HepG2 (cell line): ENCODE measurements around the gene APOC4. TPM values are rescaled to one million over a fixed set of nuclear protein-coding genes. Genes with fewer than 3 reads are reported as not detected.

Experiments
- DNMT1 ChIP-seq: sonication (generic); formaldehyde crosslinking; IDR thresholded peaks from 2 replicates; pipeline ENCODE4 v1.5.1; 2020; ENCODE audit warnings: mild to moderate bottlenecking, missing genetic modification reagents
- HDAC2 ChIP-seq: sonication (generic); formaldehyde crosslinking; IDR thresholded peaks from 2 replicates; pipeline ENCODE4 v1.4.0; 2020; ENCODE audit warnings: missing genetic modification reagents
- MXI1 ChIP-seq: IDR thresholded peaks from 3 replicates; pipeline ENCODE4 v1.6.1; 2012; ENCODE audit warnings: low read depth, low read length, inconsistent platforms, borderline replicate concordance
- NFIB ChIP-seq: sonication (generic); formaldehyde crosslinking; IDR thresholded peaks from 2 replicates; pipeline ENCODE4 v1.9.0; 2021; ENCODE audit warnings: missing genetic modification reagents, mild to moderate bottlenecking, borderline replicate concordance
- NFKBIZ ChIP-seq: IDR thresholded peaks from 2 replicates; pipeline ENCODE4 v1.6.1; 2018; ENCODE audit warnings: missing genetic modification reagents, missing compliant biosample characterization
- PHF5A ChIP-seq: IDR thresholded peaks from one replicate; pipeline ENCODE4 v1.6.1; 2018; ENCODE audit warnings: low read depth, missing genetic modification reagents; ENCODE audit not compliant: unreplicated experiment
- PRPF4 ChIP-seq: fragments of 200-400 bp; formaldehyde crosslinking; IDR thresholded peaks from 2 replicates; pipeline ENCODE4 v1.6.1; 2016; ENCODE audit warnings: low read length, low read depth; ENCODE audit not compliant: poor library complexity, severe bottlenecking
- SNAI1 ChIP-seq: sonication (generic); formaldehyde crosslinking; IDR thresholded peaks from 2 replicates; pipeline ENCODE4 v1.5.0; 2020; ENCODE audit warnings: mild to moderate bottlenecking, missing genetic modification reagents, borderline replicate concordance
- SRF ChIP-seq: IDR thresholded peaks from 2 replicates; pipeline ENCODE4 v1.6.1; 2011; ENCODE audit warnings: mild to moderate bottlenecking, low read depth, low read length, moderate library complexity
- TCF7L2 ChIP-seq: IDR thresholded peaks from 2 replicates; pipeline ENCODE4 v1.6.1; 2011; ENCODE audit warnings: mild to moderate bottlenecking, low read depth, low read length, moderate library complexity
- TP53 ChIP-seq: sonication (generic); formaldehyde crosslinking; conservative IDR thresholded peaks from 2 replicates; pipeline ENCODE4 v1.4.0; 2020; ENCODE audit warnings: missing genetic modification reagents
- ZFAT ChIP-seq: sonication (generic); formaldehyde crosslinking; conservative IDR thresholded peaks from 2 replicates; pipeline ENCODE4 v1.8.1; 2023; ENCODE audit warnings: missing genetic modification reagents, inconsistent platforms
- ZFP36 ChIP-seq: fragments of 150-350 bp; IDR thresholded peaks from 2 replicates; pipeline ENCODE4 v1.6.1; 2018; ENCODE audit warnings: borderline replicate concordance, low read length, low read depth; ENCODE audit not compliant: partially characterized antibody
- ZKSCAN1 ChIP-seq: fragments of 150-350 bp; IDR thresholded peaks from 2 replicates; pipeline ENCODE4 v1.6.1; 2014; ENCODE audit warnings: low read length
- ZNF160 ChIP-seq: sonication (generic); formaldehyde crosslinking; IDR thresholded peaks from 2 replicates; pipeline ENCODE4 v1.8.0; 2022; ENCODE audit warnings: mild to moderate bottlenecking, inconsistent platforms, missing genetic modification reagents
- ZNF501 ChIP-seq: sonication (generic); formaldehyde crosslinking; IDR thresholded peaks from 2 replicates; pipeline ENCODE4 v1.5.1; 2020; ENCODE audit warnings: mild to moderate bottlenecking, moderate library complexity, missing genetic modification reagents
- ZNF563 ChIP-seq: sonication (generic); formaldehyde crosslinking; IDR thresholded peaks from 2 replicates; pipeline ENCODE4 v1.8.0; 2022; ENCODE audit warnings: mild to moderate bottlenecking, moderate library complexity, missing genetic modification reagents
- ZNF883 ChIP-seq: sonication (generic); formaldehyde crosslinking; IDR thresholded peaks from 2 replicates; pipeline ENCODE4 v1.5.1; 2020; ENCODE audit warnings: mild to moderate bottlenecking, missing genetic modification reagents; ENCODE audit errors: not compliant biosample characterization
- polyA plus RNA-seq, 8 experiments: library from polyadenylated mRNA; depleted of rRNA in 3 of 8; stranded (reverse) in 7 of 8; unstranded in 1 of 8; fragments of >200 nt; fragmentation: Illumina TruSeq in 4 of 8; extraction: Trizol in 4 of 8; gene quantifications; 2 replicates each; pipeline versions ENCODE4 v1.2.1 to v1.2.3, GENCODE V29; 2011 to 2016; ENCODE audit warnings: low read depth in 4 of 8, missing spikeins in 1 of 8, mixed read lengths in 1 of 8; ENCODE audit not compliant: insufficient read depth in 1 of 8
- total RNA-seq, 5 experiments: library from RNA; depleted of rRNA; stranded (reverse); fragments of >200 nt; fragmentation: Illumina TruSeq; extraction: Trizol; gene quantifications; 2 replicates each; pipeline ENCODE4 v1.2.3, GENCODE V29; 2016; ENCODE audit warnings: low read depth in 1 of 5
- TF ChIP-seq, protein P1 (sequence below): IDR thresholded peaks from 2 replicates; pipeline ENCODE4 v1.6.1; 2016; ENCODE audit warnings: missing biosample characterization, missing genetic modification reagents, low read depth
- TF ChIP-seq, protein P2 (sequence below): sonication (generic); formaldehyde crosslinking; IDR thresholded peaks from 2 replicates; pipeline ENCODE4 v1.8.1; 2023; ENCODE audit warnings: missing genetic modification reagents, mild to moderate bottlenecking, borderline replicate concordance
- TF ChIP-seq, protein P3 (sequence below): IDR thresholded peaks from 2 replicates; pipeline ENCODE4 v1.6.1; 2016; ENCODE audit warnings: mild to moderate bottlenecking, missing biosample characterization, missing genetic modification reagents
- TF ChIP-seq, protein P4 (sequence below): sonication (generic); formaldehyde crosslinking; IDR thresholded peaks from 2 replicates; pipeline ENCODE4 v1.5.1; 2020; ENCODE audit warnings: missing genetic modification reagents, mild to moderate bottlenecking, borderline replicate concordance
- TF ChIP-seq, protein P5 (sequence below): sonication (generic); formaldehyde crosslinking; IDR thresholded peaks from 2 replicates; pipeline ENCODE4 v1.5.1; 2020; ENCODE audit warnings: mild to moderate bottlenecking, missing genetic modification reagents

APOC4 gene
- total and polyA plus RNA-seq, 2 of the 13 experiments (the other 11 are each of a cell fraction or from before 2014, with no cell fraction given) = 0.46 TPM; not detected in 1

DNA sequence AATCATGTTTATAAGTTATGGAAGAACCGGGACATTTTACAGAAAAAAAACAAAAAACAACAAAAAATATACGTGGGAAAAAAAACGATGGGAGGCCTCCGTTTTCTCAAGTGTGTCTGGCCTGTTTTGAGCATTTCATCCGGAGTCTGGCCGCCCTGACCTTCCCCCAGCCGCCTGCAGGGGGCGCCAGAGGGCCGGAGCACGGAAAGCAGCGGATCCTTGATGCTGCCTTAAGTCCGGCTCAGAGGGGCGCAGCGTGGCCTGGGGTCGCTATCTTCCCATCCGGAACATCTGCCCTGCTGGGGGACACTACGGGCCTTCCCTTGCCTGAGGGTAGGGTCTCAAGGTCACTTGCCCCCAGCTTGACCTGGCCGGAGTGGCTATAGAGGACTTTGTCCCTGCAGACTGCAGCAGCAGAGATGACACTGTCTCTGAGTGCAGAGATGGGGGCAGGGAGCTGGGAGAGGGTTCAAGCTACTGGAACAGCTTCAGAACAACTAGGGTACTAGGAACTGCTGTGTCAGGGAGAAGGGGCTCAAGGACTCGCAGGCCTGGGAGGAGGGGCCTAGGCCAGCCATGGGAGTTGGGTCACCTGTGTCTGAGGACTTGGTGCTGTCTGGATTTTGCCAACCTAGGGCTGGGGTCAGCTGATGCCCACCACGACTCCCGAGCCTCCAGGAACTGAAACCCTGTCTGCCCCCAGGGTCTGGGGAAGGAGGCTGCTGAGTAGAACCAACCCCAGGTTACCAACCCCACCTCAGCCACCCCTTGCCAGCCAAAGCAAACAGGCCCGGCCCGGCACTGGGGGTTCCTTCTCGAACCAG, 38.2 kb upstream of the APOC4 start (continued):
- no peak for TF ChIP-seq SRF
- TF ChIP-seq DNMT1 (CRISPR knock-in tag) = peak; percentile 86; the same call in 1 of the 2 replicates
- TF ChIP-seq, protein P1, sequence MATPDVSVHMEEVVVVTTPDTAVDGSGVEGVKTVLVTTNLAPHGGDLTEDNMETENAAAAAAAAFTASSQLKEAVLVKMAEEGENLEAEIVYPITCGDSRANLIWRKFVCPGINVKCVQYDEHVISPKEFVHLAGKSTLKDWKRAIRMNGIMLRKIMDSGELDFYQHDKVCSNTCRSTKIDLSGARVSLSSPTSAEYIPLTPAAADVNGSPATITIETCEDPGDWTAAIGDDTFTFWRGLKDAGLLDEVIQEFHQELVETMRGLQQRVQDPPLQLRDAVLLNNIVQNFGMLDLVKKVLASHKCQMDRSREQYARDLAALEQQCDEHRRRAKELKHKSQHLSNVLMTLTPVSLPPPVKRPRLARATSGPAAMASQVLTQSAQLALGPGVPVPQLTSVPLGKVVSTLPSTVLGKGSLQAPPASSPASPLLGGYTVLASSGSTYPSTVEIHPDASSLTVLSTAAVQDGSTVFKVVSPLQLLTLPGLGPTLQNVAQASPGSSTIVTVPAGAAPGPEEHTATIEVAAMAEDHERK (CRISPR knock-in tag) = no peak
- no peak for TF ChIP-seq PHF5A (CRISPR knock-in tag)
- TF ChIP-seq ZNF501 = peak; percentile 78; the same call in 1 of the 2 replicates
- peak; percentile 88 for TF ChIP-seq PRPF4
- 0 out of 2 replicates have a peak, but pooled peaks have one; percentile 34 for TF ChIP-seq ZNF160
- TF ChIP-seq, protein P2, sequence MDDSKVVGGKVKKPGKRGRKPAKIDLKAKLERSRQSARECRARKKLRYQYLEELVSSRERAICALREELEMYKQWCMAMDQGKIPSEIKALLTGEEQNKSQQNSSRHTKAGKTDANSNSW (CRISPR knock-in tag) = no peak
- TF ChIP-seq NFKBIZ (CRISPR knock-in tag) = no peak
- TF ChIP-seq HDAC2 (CRISPR knock-in tag) = peak; percentile 72
- no peak for TF ChIP-seq TCF7L2
- TF ChIP-seq ZFP36 = no peak
- TF ChIP-seq NFIB (CRISPR knock-in tag) = no peak
- TF ChIP-seq TP53 (CRISPR knock-in tag) = 0 out of 2 replicates have a peak, but pooled peaks have one; percentile 50
- TF ChIP-seq ZFAT (CRISPR knock-in tag) = no peak
- TF ChIP-seq, protein P3, sequence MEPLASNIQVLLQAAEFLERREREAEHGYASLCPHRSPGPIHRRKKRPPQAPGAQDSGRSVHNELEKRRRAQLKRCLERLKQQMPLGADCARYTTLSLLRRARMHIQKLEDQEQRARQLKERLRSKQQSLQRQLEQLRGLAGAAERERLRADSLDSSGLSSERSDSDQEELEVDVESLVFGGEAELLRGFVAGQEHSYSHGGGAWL (CRISPR knock-in tag) = no peak; the same call in 1 of the 2 replicates
- no peak for TF ChIP-seq ZNF563 (CRISPR knock-in tag)
- no peak for TF ChIP-seq ZKSCAN1
- TF ChIP-seq, protein P4, sequence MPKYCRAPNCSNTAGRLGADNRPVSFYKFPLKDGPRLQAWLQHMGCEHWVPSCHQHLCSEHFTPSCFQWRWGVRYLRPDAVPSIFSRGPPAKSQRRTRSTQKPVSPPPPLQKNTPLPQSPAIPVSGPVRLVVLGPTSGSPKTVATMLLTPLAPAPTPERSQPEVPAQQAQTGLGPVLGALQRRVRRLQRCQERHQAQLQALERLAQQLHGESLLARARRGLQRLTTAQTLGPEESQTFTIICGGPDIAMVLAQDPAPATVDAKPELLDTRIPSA = no peak
- no peak for TF ChIP-seq SNAI1 (CRISPR knock-in tag)
- TF ChIP-seq ZNF883 (CRISPR knock-in tag) = no peak
- TF ChIP-seq, protein P5, sequence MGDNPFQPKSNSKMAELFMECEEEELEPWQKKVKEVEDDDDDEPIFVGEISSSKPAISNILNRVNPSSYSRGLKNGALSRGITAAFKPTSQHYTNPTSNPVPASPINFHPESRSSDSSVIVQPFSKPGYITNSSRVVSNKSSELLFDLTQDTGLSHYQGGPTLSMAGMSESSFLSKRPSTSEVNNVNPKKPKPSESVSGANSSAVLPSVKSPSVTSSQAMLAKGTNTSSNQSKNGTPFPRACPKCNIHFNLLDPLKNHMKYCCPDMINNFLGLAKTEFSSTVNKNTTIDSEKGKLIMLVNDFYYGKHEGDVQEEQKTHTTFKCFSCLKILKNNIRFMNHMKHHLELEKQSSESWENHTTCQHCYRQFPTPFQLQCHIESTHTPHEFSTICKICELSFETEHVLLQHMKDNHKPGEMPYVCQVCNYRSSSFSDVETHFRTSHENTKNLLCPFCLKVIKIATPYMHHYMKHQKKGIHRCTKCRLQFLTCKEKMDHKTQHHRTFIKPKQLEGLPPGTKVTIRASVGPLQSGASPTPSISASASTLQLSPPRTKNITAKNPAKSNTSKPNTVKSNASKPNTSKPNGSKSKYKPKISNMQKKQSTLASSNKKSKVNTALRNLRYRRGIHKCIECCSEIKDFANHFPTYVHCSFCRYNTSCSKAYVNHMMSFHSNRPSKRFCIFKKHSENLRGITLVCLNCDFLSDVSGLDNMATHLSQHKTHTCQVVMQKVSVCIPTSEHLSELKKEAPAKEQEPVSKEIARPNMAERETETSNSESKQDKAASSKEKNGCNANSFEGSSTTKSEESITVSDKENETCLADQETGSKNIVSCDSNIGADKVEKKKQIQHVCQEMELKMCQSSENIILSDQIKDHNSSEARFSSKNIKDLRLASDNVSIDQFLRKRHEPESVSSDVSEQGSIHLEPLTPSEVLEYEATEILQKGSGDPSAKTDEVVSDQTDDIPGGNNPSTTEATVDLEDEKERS (CRISPR knock-in tag) = no peak
- peak; percentile 54; the same call in 1 of the 3 replicates for TF ChIP-seq MXI1
